IPS-18c (cell line): Measurements from ENCODE around the gene MGAT5.

Experiments
- H3K4me3 ChIP-seq: 2 replicates; pipeline ENCODE4 v1.7.0; 2013; ENCODE audit warnings: low read depth, mild to moderate bottlenecking, low read length, moderate library complexity; ENCODE audit not compliant: insufficient read depth
- H3K9me3 ChIP-seq: one replicate; pipeline ENCODE4 v1.6.1; 2013; ENCODE audit warnings: mild to moderate bottlenecking, low read length, moderate library complexity; ENCODE audit not compliant: control insufficient read depth, insufficient read depth

MGAT5 gene

GRCh38 chr2:134421556-134422328 is 167.9 kb downstream of the MGAT5 start:
- Histone ChIP-seq H3K9me3 (no peaks in the 10 kb centered on the region), H3K4me3 (no peak overlapping the region)

- no peak overlapping the region for H3K4me3 ChIP-seq
- no peaks in the 10 kb centered on the region for H3K9me3 ChIP-seq
Measured at GRCh38 chr2:134425724-134426496, 172.0 kb downstream of the MGAT5 start.

DNA sequence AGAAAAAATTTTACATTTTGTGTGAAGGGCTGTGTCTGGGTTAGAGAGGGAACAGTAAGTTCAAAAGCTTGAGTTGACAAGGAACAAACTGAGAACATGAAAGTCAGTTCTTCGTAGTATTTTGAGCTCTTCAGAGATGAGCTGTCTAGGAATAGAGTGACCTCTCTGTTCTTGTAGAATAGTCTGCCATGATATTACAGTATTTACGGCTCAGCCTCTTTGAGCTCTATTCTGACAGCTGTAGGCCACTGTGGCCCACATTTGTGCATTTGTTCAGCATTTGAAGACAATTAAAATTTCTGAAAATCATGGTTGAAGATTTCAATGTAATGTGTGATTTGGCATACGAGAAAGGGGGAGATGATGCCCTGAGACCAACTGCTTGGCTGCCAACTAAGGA is 172.8 kb downstream of the MGAT5 start:
- H3K9me3 ChIP-seq, result no peaks in the 10 kb centered on the region
- H3K4me3 ChIP-seq, result no peak overlapping the region

GRCh38 chr2:134429886-134430285 is 176.0 kb downstream of the MGAT5 start:
- Histone ChIP-seq H3K4me3 (no peak overlapping the region), H3K9me3 (no peaks in the 10 kb centered on the region)

- Histone ChIP-seq H3K9me3 (no peaks in the 10 kb centered on the region), H3K4me3 (no peak overlapping the region)
Measured at GRCh38 chr2:134431838-134432434, 178.1 kb downstream of the MGAT5 start.

DNA sequence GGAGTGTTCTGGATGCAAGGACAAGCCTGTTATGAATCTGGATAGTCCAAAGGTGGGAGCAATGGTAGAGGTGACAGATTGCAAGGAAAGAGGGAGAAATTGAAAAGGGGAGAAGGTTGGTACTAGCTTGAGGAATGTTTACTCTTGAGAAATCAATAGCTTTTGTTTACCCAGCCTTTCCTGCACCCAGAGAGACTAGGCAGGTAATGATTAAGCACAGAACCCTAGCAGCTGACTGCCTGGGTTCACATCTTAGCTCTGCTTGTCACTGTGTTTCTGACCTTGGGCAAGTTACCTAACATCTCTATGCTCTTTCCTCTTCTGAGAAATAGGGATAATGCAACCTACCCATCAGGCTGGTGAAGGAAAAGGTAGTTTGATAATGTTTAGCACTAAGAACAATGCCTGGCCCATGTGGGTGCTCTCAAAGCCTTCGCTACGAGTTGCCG is 178.6 kb downstream of the MGAT5 start:
- Histone ChIP-seq H3K9me3 (no peaks in the 10 kb centered on the region), H3K4me3 (no peak overlapping the region)

DNA sequence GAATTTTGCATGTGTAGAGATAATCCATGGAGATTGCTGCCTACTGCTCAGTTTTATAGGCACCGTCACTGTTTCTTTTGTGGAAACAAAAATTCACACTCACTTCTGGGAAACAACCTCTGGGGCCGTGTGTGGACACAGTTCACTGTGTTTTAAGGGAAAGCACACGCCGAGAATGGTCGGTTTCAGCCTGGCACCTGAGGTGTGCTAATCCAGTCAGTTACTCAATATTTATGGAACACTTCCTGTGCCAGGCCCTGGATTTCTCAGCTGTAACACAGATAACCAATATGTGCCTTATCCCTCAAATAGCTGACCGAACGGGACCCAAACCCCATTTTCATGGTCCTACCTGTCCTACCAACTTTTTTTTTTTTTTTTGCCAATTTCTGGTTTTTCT is 179.6 kb downstream of the MGAT5 start:
- no peaks in the 10 kb centered on the region for H3K9me3 ChIP-seq
- no peak overlapping the region for H3K4me3 ChIP-seq

DNA sequence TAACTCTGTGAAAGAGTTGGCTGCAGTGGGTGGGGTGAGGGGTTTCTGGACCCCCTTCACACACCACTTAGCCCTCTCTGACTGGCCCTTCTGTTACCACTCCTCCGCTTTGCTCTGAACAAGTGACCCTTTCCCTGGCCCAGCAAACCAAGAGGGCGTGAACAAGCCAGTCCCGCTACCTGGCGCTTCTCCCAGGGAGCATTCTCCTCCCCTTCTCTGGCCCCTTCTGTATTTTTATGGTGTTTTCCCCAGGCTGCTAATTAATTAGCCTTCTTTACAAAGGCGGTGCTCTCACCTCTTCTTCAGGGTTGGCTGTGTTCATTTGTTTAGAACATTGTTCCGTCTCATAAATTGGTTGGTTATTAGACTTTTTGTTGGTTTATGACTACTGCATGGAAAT is 180.1 kb downstream of the MGAT5 start:
- no peak overlapping the region for H3K4me3 ChIP-seq
- H3K9me3 ChIP-seq, result no peaks in the 10 kb centered on the region

GRCh38 chr2:134435505-134435904 is 181.6 kb downstream of the MGAT5 start:
- H3K4me3 ChIP-seq, result no peak overlapping the region
- H3K9me3 ChIP-seq, result no peaks in the 10 kb centered on the region

GRCh38 chr2:134435936-134436335 is 182.1 kb downstream of the MGAT5 start:
- no peaks in the 10 kb centered on the region for H3K9me3 ChIP-seq
- H3K4me3 ChIP-seq, result no peak overlapping the region

DNA sequence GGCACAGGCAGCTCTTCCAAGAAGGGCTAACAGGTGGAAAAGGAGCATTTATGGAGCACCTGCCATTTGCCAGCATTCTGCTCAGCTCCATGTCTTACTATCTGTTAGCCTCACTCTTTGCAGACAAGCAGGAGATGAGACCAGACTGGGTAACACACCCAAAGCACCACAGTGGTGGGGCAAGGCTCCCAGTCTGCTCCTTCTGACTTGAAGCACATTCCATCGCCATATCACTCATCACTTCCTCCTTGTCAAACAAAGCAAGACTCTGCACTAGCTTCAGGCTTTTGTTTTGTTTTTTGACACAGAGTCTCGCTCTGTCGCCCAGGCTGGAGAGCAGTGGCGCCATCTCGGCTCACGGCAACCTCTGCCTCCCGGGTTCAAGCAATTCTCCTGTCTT is 182.8 kb downstream of the MGAT5 start:
- H3K4me3 ChIP-seq, result no peak overlapping the region

GRCh38 chr2:134438371-134438770 is 184.5 kb downstream of the MGAT5 start:
- H3K4me3 ChIP-seq, result no peak overlapping the region
- H3K9me3 ChIP-seq, result no peaks in the 10 kb centered on the region

More for the DNA sequence above, 182.8 kb downstream of the MGAT5 start:
- no peaks in the 10 kb centered on the region for H3K9me3 ChIP-seq

GRCh38 chr2:134440336-134440909 is 186.6 kb downstream of the MGAT5 start:
- no peak overlapping the region for H3K4me3 ChIP-seq
- H3K9me3 ChIP-seq, result no peaks in the 10 kb centered on the region

- no peak overlapping the region for H3K4me3 ChIP-seq
- H3K9me3 ChIP-seq, result no peaks in the 10 kb centered on the region
Measured at GRCh38 chr2:134441153-134441863, 187.4 kb downstream of the MGAT5 start.

- no peaks in the 10 kb centered on the region for H3K9me3 ChIP-seq
- H3K4me3 ChIP-seq, result no peak overlapping the region
Measured at GRCh38 chr2:134443814-134444480, 190.1 kb downstream of the MGAT5 start.

- H3K4me3 ChIP-seq, result no peak overlapping the region
- H3K9me3 ChIP-seq, result no peaks in the 10 kb centered on the region
Measured at GRCh38 chr2:134445116-134445515, 191.2 kb downstream of the MGAT5 start.

DNA sequence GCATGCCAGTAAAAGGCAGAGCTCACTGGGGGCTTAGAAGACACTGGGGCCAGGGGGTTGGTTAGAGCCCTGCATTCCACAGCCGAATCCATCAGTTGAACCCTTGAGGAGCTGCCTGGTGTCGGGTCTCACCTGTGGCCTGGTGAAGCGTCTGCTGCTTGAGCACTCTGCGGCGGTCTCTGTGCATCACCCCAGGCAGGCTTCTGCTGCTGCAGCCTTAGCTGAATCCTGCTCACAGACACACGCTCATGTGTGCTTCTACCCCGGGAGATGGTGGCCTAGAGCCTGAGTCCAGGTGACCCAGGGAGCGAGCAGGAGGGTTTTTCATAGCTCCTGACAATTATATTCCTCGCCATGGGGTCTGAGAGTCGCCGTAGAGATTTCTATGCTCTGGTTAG is 192.1 kb downstream of the MGAT5 start:
- Histone ChIP-seq H3K9me3 (no peaks in the 10 kb centered on the region), H3K4me3 (no peak overlapping the region)
